ENCODE measurements around the gene ACOXL. TPM values are rescaled to one million over a fixed set of nuclear protein-coding genes. Genes with fewer than 3 reads are reported as not detected.

The ACOXL gene
- total and polyA plus RNA-seq, 2 donors (not counting 3 experiments of a cell fraction or from before 2014, with no cell fraction given): not detected

DNA sequence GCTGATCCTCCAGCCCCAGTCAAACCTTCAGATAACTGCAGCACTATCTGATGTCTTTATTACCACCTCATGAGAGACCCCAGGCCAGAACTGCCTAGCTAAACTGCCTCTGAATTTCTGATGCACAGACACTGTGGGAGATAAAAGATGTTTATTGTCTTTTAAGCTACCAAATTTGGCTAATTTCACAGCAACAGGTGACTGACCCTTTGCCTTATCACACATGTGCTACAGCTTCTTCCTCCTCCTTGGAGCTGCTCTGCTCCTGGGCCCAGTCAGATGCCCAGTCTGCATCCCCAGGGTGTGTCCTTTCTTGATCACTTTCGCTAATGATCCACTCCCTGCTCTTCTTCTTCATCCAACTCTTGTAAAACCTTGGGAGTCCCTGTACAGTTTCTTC is 19.6 kb upstream of the ACOXL start:
- intact Hi-C loops (cut with micrococcal nuclease): no loop called here
- H2AFZ ChIP-seq (ENCODE audit: low read depth, low read length): no peak overlapping the region
- no peak for FAIRE-seq
- POLR2A ChIA-PET: interaction anchor here (0.6 kb wide), 1 partner anchor 209 kb away, joined by 3 read pairs; no protein-coding TSS in a partner anchor
- H4K20me1 ChIP-seq (replicated peaks; ENCODE audit: control insufficient read depth, extremely low read depth, insufficient read depth, low read length): no peaks in the 10 kb centered on the region
- H3K4me3 ChIP-seq (replicated peaks in 1 of 3; ENCODE audit: insufficient read depth in 1 of 3, low read depth in 1 of 3, low read length in 3 of 3): no peak overlapping the region
- no TSS peak for BruUV-seq (replicated peaks)
- no peaks in the 10 kb centered on the region for H3K9me1 ChIP-seq (replicated peaks; ENCODE audit: control insufficient read depth, extremely low read depth, insufficient read depth, low read length)
- no peaks in the 10 kb centered on the region for H3K4me1 ChIP-seq (ENCODE audit: control insufficient read depth, extremely low read depth, insufficient read depth, low read length)
- H3K9ac ChIP-seq (replicated peaks; ENCODE audit: extremely low read depth, insufficient read depth, low read length): no peak overlapping the region
- H3K4me2 ChIP-seq (ENCODE audit: insufficient read depth, low read length): no peak overlapping the region
- CTCF ChIA-PET: interaction anchor here (1.0 kb wide), 1 partner anchor 43 kb away, joined by 4 read pairs; no protein-coding TSS in a partner anchor
- no peak overlapping the region for H3K27ac ChIP-seq (ENCODE audit: insufficient read depth, low read depth, low read length)
- no peaks in the 10 kb centered on the region for H3K9me3 ChIP-seq (replicated peaks; ENCODE audit: control insufficient read depth, insufficient read depth, low read length)
- no peak for TF ChIP-seq MAX (IDR thresholded peaks at IDR 0.05; ENCODE audit: insufficient read depth, insufficient read length)
- TF ChIP-seq FOS (IDR thresholded peaks at IDR 0.05; ENCODE audit: borderline replicate concordance, insufficient read depth, low read length): no peak
- TF ChIP-seq GATA2 (IDR thresholded peaks at IDR 0.05; ENCODE audit: insufficient read depth, insufficient read length, low read depth, low read length): no peak
- no peak for TF ChIP-seq JUN (IDR thresholded peaks at IDR 0.05; ENCODE audit: borderline replicate concordance, insufficient read depth, insufficient read length, low read depth)
- TF ChIP-seq POLR2AphosphoS5 (IDR thresholded peaks at IDR 0.05; ENCODE audit: insufficient read depth, low read depth, low read length): no peak
- no peak for TF ChIP-seq POLR2A (IDR thresholded peaks at IDR 0.05; ENCODE audit: low read depth, low read length)
- no peak for TF ChIP-seq EZH2 (IDR thresholded peaks at IDR 0.05; ENCODE audit: borderline replicate concordance, low read depth, low read length, severe bottlenecking)
- TF ChIP-seq MYC (IDR thresholded peaks at IDR 0.05; ENCODE audit: low read depth, low read length): no peak
- TF ChIP-seq CTCF (IDR thresholded peaks at IDR 0.05; ENCODE audit: extremely low read depth in 1 of 2, insufficient read depth in 1 of 2, low read depth in 1 of 2, low read length in 2 of 2): no peak
- H3K36me3 ChIP-seq (ENCODE audit: control insufficient read depth in 2 of 2, extremely low read depth in 1 of 2, insufficient read depth in 2 of 2, low read length in 2 of 2): no peaks in the 10 kb centered on the region
- no peaks in the 10 kb centered on the region for H3K79me2 ChIP-seq (ENCODE audit: control insufficient read depth, insufficient read depth, low read length)
- dilution Hi-C loops (cut with MboI; ENCODE audit: extremely low pct_ligation_motif_present, low sequenced_read_pairs): no loop called here
- peaks cover 31 to 61% of the 10 kb centered on the region in 2 experiments for H3K27me3 ChIP-seq (ENCODE audit: control insufficient read depth in 2 of 2, insufficient read depth in 2 of 2, low read length in 2 of 2)
- DNase-seq (ENCODE audit: low read depth, low spot score): no peak
